BE2C (cell line): ENCODE measurements around the gene ZBTB46.

Source experiments
- DNase-seq: peaks from one replicate; pipeline ENCODE4 v3.0.0-alpha.2; 2020
- H3K27me3 ChIP-seq: fragments of 250-450 bp; sonication (Bioruptor Pico); 2 replicates; pipeline ENCODE4 v1.5.1; 2020; ENCODE audit warnings: mild to moderate bottlenecking
- H3K36me3 ChIP-seq: fragments of 250-450 bp; sonication (Bioruptor Pico); 2 replicates; pipeline ENCODE4 v1.5.1; 2020; ENCODE audit warnings: mild to moderate bottlenecking
- H3K4me1 ChIP-seq: fragments of 250-450 bp; sonication (Bioruptor Pico); 2 replicates; pipeline ENCODE4 v1.5.1; 2020
- H3K4me3 ChIP-seq: 2 replicates; pipeline ENCODE4 v1.5.1; 2011; ENCODE audit warnings: low read depth, low read length
- H3K9me3 ChIP-seq: fragments of 250-450 bp; sonication (Bioruptor Pico); 2 replicates; pipeline ENCODE4 v1.5.1; 2020
- CTCF ChIP-seq: IDR thresholded peaks from 2 replicates; pipeline ENCODE4 v1.5.1; 2012; ENCODE audit warnings: mild to moderate bottlenecking, low read depth, low read length

The ZBTB46 gene

DNA sequence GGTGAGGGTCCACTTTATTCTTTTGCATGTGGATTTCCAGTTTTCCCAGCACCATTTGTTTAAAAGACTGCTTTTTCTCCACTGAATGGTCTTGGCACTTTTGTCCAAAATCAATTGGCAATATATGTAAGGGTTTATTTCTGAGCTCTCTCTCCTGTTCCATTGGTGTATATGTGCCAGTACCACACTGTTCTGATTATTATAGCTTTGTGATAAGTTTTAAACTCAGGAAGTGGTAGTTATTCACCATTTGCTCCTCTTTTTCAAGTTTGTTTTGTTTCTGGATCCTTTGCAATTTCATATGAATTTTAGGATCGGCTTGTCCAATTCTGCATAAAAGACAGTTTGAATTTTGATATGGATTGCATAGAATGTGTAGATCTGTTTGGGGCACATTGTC lies 118.9 kb downstream of the ZBTB46 start:
- Histone ChIP-seq H3K27me3 (no peaks in the 10 kb centered on the region), H3K4me1 (no peaks in the 10 kb centered on the region), H3K9me3 (no peaks in the 10 kb centered on the region; the same call in 1 of the 2 replicates), H3K4me3 (no peak overlapping the region), H3K36me3 (peaks cover 46% of the 10 kb centered on the region)
- no peak for TF ChIP-seq CTCF
- DNase-seq: no peak

DNA sequence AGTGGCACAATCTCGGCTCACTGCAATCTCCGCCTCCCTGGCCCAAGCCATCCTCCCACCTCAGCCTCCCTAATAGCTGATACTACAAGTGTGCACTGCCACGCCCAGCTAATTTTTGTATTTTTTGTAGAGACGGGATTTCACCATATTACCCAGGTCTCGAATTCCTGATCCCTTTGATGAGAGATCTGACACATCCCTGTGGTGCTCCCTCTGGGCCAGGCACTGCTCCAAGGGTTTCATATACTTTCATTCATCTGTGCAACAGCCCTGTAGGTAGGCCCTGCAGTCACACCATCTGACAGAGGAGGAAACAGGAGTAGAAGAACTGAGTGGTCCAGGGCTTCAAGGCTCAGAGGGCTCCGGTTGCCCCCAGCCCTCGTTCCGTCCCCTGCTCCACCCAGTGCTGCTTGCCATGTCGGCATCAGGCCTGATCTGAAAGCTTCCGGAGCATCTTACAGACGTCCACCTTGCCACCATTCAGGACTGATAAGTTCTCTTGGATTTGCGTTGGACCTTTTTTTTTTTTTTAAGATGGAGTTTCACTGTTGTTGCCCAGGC lies 119.9 kb downstream of the ZBTB46 start:
- TF ChIP-seq CTCF: no peak
- Histone ChIP-seq H3K27me3 (no peaks in the 10 kb centered on the region), H3K9me3 (no peaks in the 10 kb centered on the region; the same call in 1 of the 2 replicates), H3K4me1 (no peaks in the 10 kb centered on the region; the same call in 1 of the 2 replicates), H3K36me3 (peaks cover 53% of the 10 kb centered on the region), H3K4me3 (no peak overlapping the region)
- DNase-seq: no peak

- Histone ChIP-seq H3K4me1 (no peaks in the 10 kb centered on the region; the same call in 1 of the 2 replicates), H3K4me3 (peak overlapping the region; percentile 77), H3K9me3 (no peaks in the 10 kb centered on the region), H3K36me3 (peaks cover 61% of the 10 kb centered on the region), H3K27me3 (no peaks in the 10 kb centered on the region)
- TF ChIP-seq CTCF: no peak
- DNase-seq: no peak
Measured at GRCh38 chr20:63709149-63709527, 121.9 kb downstream of the ZBTB46 start.

DNA sequence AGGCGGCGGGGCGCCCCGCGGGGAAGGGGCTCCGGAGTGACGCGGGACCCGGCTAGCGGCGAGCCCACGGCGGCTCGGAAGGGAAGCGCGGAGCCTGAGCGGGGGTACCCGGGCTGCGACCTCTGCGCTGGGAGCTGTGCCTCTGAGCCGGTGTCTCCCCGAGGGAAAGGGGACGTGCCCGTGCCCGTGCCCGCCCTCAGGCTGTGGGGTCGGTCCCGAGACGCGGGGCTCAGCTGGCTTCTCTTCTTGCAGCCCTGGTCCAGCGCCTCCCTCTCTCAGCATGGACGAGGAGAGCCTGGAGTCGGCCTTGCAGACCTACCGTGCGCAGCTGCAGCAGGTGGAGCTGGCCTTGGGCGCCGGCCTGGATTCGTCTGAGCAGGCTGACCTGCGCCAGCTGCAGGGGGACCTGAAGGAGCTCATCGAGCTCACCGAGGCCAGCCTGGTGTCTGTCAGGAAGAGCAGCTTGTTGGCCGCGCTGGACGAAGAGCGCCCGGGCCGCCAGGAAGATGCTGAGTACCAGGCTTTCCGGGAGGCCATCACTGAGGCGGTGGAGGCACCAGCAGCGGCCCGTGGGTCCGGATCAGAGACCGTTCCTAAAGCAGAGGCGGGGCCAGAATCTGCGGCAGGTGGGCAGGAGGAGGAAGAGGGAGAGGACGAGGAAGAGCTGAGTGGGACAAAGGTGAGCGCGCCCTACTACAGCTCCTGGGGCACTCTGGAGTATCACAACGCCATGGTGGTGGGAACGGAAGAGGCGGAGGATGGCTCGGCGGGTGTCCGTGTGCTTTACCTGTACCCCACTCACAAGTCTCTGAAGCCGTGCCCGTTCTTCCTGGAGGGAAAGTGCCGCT lies 122.5 kb downstream of the ZBTB46 start:
- Histone ChIP-seq H3K4me3 (peak overlapping the region; percentile 77), H3K4me1 (no peaks in the 10 kb centered on the region; the same call in 1 of the 2 replicates), H3K27me3 (no peaks in the 10 kb centered on the region), H3K9me3 (no peaks in the 10 kb centered on the region), H3K36me3 (peaks cover 58% of the 10 kb centered on the region)
- DNase-seq: peak; percentile 18
- TF ChIP-seq CTCF: no peak

GRCh38 chr20:63707558-63708300 lies 123.3 kb downstream of the ZBTB46 start, which contains the start of the genes ARFRP1 and ZGPAT:
Gene ARFRP1, minus strand, starts transcription at chr20:63707976. Its CDS starts 885 bp downstream, at chr20:63707091.
Gene ZGPAT, plus strand, starts transcription at chr20:63708039. Its CDS starts 542 bp downstream, at chr20:63708581.
- TF ChIP-seq CTCF: no peak
- Histone ChIP-seq H3K27me3 (no peaks in the 10 kb centered on the region), H3K36me3 (peaks cover 53% of the 10 kb centered on the region), H3K9me3 (no peaks in the 10 kb centered on the region), H3K4me1 (no peaks in the 10 kb centered on the region; the same call in 1 of the 2 replicates), H3K4me3 (peak within 1 kb of the TSS; percentile 77)
- DNase-seq: peak; percentile 79
